H1 (cell line): ENCODE measurements around the gene TMEM237. TPM values are rescaled to one million over a fixed set of nuclear protein-coding genes. Genes with fewer than 3 reads are reported as not detected.

Experiments used
- CTCF ChIA-PET: fragments of 300-600 bp; sonication (Branson Sonifier 250); formaldehyde crosslinking; loops from one replicate; lab custom pipeline; 2021; ENCODE audit not compliant: partially characterized antibody; lab: Charles Lee
- POLR2A ChIA-PET: fragments of 300-600 bp; sonication (Branson Sonifier 250); formaldehyde crosslinking; loops from one replicate; lab custom pipeline; 2021; ENCODE audit warnings: inconsistent platforms; ENCODE audit not compliant: partially characterized antibody; lab: Charles Lee
- DNase-seq, 2 experiments: peaks; one replicate each; pipeline versions ENCODE4 v3.0.0 to v3.0.0-alpha.2; 2010 to 2022; ENCODE audit warnings: low spot score in 2 of 2, low read depth in 1 of 2, mixed read lengths in 1 of 2
- FAIRE-seq: peaks from 2 replicates; lab custom pipeline; 2011; peaks lifted over from hg19 to GRCh38; lab: Jason Lieb, UNC
- H2AFZ ChIP-seq: 2 replicates; pipeline ENCODE4 v1.8.1; 2012; ENCODE audit warnings: low read length, inconsistent platforms
- H2AK5ac ChIP-seq: 2 replicates; pipeline ENCODE4 v1.6.1; 2013; ENCODE audit warnings: low read depth, low read length
- H2BK120ac ChIP-seq: replicated peaks from 2 replicates; pipeline ENCODE3; 2013; ENCODE audit warnings: low read depth, low read length, inconsistent platforms
- H2BK12ac ChIP-seq: 2 replicates; pipeline ENCODE4 v1.6.1; 2013; ENCODE audit warnings: low read depth, low read length
- H2BK15ac ChIP-seq: 2 replicates; pipeline ENCODE4 v1.6.1; 2013; ENCODE audit warnings: low read length
- H2BK20ac ChIP-seq: 2 replicates; pipeline ENCODE4 v1.6.1; 2013; ENCODE audit warnings: low read length
- H2BK5ac ChIP-seq: 2 replicates; pipeline ENCODE4 v1.6.1; 2013; ENCODE audit warnings: low read depth, low read length
- H3K14ac ChIP-seq: 2 replicates; pipeline ENCODE4 v1.6.1; 2013; ENCODE audit warnings: inconsistent platforms; ENCODE audit not compliant: insufficient read length
- H3K18ac ChIP-seq: 2 replicates; pipeline ENCODE4 v1.6.1; 2013; ENCODE audit warnings: low read length; ENCODE audit errors: extremely low read depth
- H3K23ac ChIP-seq: 2 replicates; pipeline ENCODE4 v1.6.1; 2013; ENCODE audit warnings: inconsistent platforms; ENCODE audit not compliant: insufficient read length
- H3K23me2 ChIP-seq: 2 replicates; pipeline ENCODE4 v1.6.1; 2013; ENCODE audit warnings: low read depth, low read length
- H3K27ac ChIP-seq: 2 replicates; pipeline ENCODE4 v1.6.1; 2011; ENCODE audit warnings: low read depth, low read length, inconsistent platforms
- H3K27me3 ChIP-seq, 4 experiments: replicated peaks in 1 of 4; 1 replicate in 1 of 4; 2 replicates in 3 of 4; pipeline versions ENCODE4 v1.6.1 to v1.8.1; 2011 to 2013; ENCODE audit warnings: low read length in 3 of 4, mild to moderate bottlenecking in 3 of 4, inconsistent platforms in 2 of 4, mixed read lengths in 2 of 4, moderate library complexity in 1 of 4; ENCODE audit not compliant: control insufficient read depth in 3 of 4, insufficient read depth in 3 of 4; ENCODE audit errors: extremely low read depth in 1 of 4
- H3K36me3 ChIP-seq, 4 experiments: 2 replicates each; pipeline versions ENCODE4 v1.6.1 to v1.8.1; 2011 to 2013; ENCODE audit warnings: mild to moderate bottlenecking in 4 of 4, low read length in 3 of 4, moderate library complexity in 2 of 4, control low read depth in 1 of 4, inconsistent platforms in 1 of 4; ENCODE audit not compliant: insufficient read depth in 4 of 4, control insufficient read depth in 2 of 4
- H3K4ac ChIP-seq: replicated peaks from 2 replicates; pipeline ENCODE3; 2013; ENCODE audit warnings: low read length, low read depth, mixed read lengths, inconsistent platforms; ENCODE audit not compliant: insufficient read length
- H3K4me1 ChIP-seq, 4 experiments: replicated peaks in 1 of 4; 1 replicate in 1 of 4; 2 replicates in 3 of 4; pipeline versions ENCODE4 v1.6.1 to v1.8.1; 2011 to 2013; ENCODE audit warnings: low read length in 3 of 4, inconsistent platforms in 2 of 4, mixed read lengths in 1 of 4; ENCODE audit not compliant: insufficient read depth in 4 of 4, control insufficient read depth in 3 of 4
- H3K4me2 ChIP-seq, 2 experiments: 2 replicates each; pipeline versions ENCODE4 v1.6.1 to v1.8.1; 2011 to 2013; ENCODE audit warnings: low read depth in 2 of 2, low read length in 2 of 2, control low read depth in 1 of 2, inconsistent platforms in 1 of 2, mild to moderate bottlenecking in 1 of 2; ENCODE audit not compliant: insufficient read depth in 1 of 2
- H3K4me3 ChIP-seq, 4 experiments: fragments of 200-600, 300-600 bp in 1 of 4; sonication (generic), shearing (Covaris generic), sonication (Bioruptor Twin) in 1 of 4; 2 replicates each; pipeline versions ENCODE4 v1.5.1 to v1.8.1; 2011 to 2016; ENCODE audit warnings: low read length in 4 of 4, low read depth in 3 of 4, control low read depth in 2 of 4, inconsistent platforms in 2 of 4, mild to moderate bottlenecking in 2 of 4, mixed read lengths in 1 of 4, moderate library complexity in 1 of 4; ENCODE audit not compliant: insufficient read depth in 2 of 4; ENCODE audit errors: extremely low read depth in 1 of 4
- H3K56ac ChIP-seq: replicated peaks from 2 replicates; pipeline ENCODE3; 2013; ENCODE audit warnings: low read depth, mild to moderate bottlenecking, mixed read lengths, low read length, inconsistent platforms; ENCODE audit not compliant: insufficient read length
- H3K79me1 ChIP-seq: 2 replicates; pipeline ENCODE4 v1.6.1; 2013; ENCODE audit warnings: low read depth, low read length, control low read depth
- H3K79me2 ChIP-seq, 2 experiments: 2 replicates each; pipeline versions ENCODE4 v1.6.1 to v1.8.1; 2012 to 2013; ENCODE audit warnings: low read length in 2 of 2, mild to moderate bottlenecking in 2 of 2, inconsistent platforms in 1 of 2; ENCODE audit not compliant: insufficient read depth in 2 of 2, control insufficient read depth in 1 of 2
- H3K9ac ChIP-seq, 4 experiments: replicated peaks in 1 of 4; 1 replicate in 1 of 4; 2 replicates in 3 of 4; pipeline versions ENCODE4 v1.6.1 to v1.8.1; 2011 to 2013; ENCODE audit warnings: low read depth in 3 of 4, low read length in 3 of 4, control low read depth in 2 of 4, mild to moderate bottlenecking in 2 of 4, moderate library complexity in 2 of 4, inconsistent platforms in 1 of 4; ENCODE audit errors: extremely low read depth in 1 of 4
- H3K9me3 ChIP-seq, 2 experiments: 2 replicates each; pipeline versions ENCODE4 v1.6.1 to v1.8.1; 2012 to 2013; ENCODE audit warnings: mild to moderate bottlenecking in 2 of 2, moderate library complexity in 2 of 2, control low read depth in 1 of 2, inconsistent platforms in 1 of 2, low read depth in 1 of 2, low read length in 1 of 2, mixed read lengths in 1 of 2; ENCODE audit not compliant: insufficient read depth in 2 of 2
- H4K20me1 ChIP-seq, 2 experiments: replicated peaks in 1 of 2; 2 replicates each; pipeline versions ENCODE3 to v1.8.1; 2011 to 2013; ENCODE audit warnings: inconsistent platforms in 2 of 2, low read length in 2 of 2, mild to moderate bottlenecking in 1 of 2; ENCODE audit not compliant: insufficient read depth in 2 of 2, control insufficient read depth in 1 of 2
- H4K5ac ChIP-seq: 2 replicates; pipeline ENCODE4 v1.6.1; 2013; ENCODE audit warnings: low read length, low read depth, mixed read lengths, inconsistent platforms; ENCODE audit not compliant: insufficient read length
- H4K8ac ChIP-seq: 2 replicates; pipeline ENCODE4 v1.8.0; 2013; ENCODE audit warnings: mild to moderate bottlenecking, moderate library complexity, low read length, inconsistent platforms; ENCODE audit not compliant: insufficient read depth; ENCODE audit errors: extremely low read depth
- H4K91ac ChIP-seq: replicated peaks from 2 replicates; pipeline ENCODE3; 2013; ENCODE audit warnings: low read length, mixed read lengths, inconsistent platforms; ENCODE audit not compliant: insufficient read length
- E2F6 ChIP-seq: IDR thresholded peaks from 2 replicates; pipeline ENCODE4 v1.6.1; 2012; ENCODE audit warnings: inconsistent platforms
- HDAC6 ChIP-seq: IDR thresholded peaks from one replicate; pipeline ENCODE4 v1.7.1; 2012; ENCODE audit warnings: low read depth, mild to moderate bottlenecking, inconsistent platforms, low read length, moderate library complexity
- PHF8 ChIP-seq: fragments of 200-600 bp; sonication (generic); conservative IDR thresholded peaks from 2 replicates; pipeline ENCODE4 v1.7.1; 2012; ENCODE audit warnings: low read depth, mild to moderate bottlenecking, inconsistent platforms, low read length, moderate library complexity
- SAP30 ChIP-seq: fragments of 300-600 bp; sonication (generic); IDR thresholded peaks from 2 replicates; pipeline ENCODE4 v1.7.1; 2012; ENCODE audit warnings: low read length, moderate library complexity, mild to moderate bottlenecking, inconsistent platforms; ENCODE audit not compliant: insufficient read depth, insufficient replicate concordance
- SIN3A ChIP-seq, 2 experiments: IDR thresholded peaks in 1 of 2; conservative IDR thresholded peaks in 1 of 2; 2 replicates each; pipeline ENCODE4 v1.6.1; 2011 to 2012; ENCODE audit warnings: low read length in 2 of 2, improper control_type of control experiment in 1 of 2, low read depth in 1 of 2, mild to moderate bottlenecking in 1 of 2
- TBP ChIP-seq: IDR thresholded peaks from 2 replicates; pipeline ENCODE4 v1.6.1; 2011; ENCODE audit warnings: low read depth, low read length, improper control_type of control experiment
- WGBS, 2 experiments: shearing (Covaris generic) in 1 of 2; methylation state at CpG; one replicate each; pipeline versions ENCODE4 v1.1.6 to v1.1.7; 2013 to 2015; ENCODE audit warnings: low lambda C conversion rate in 2 of 2, mixed read lengths in 2 of 2, inconsistent platforms in 1 of 2, low coverage in 1 of 2, missing lambda C conversion rate in 1 of 2; ENCODE audit not compliant: insufficient replicate concordance in 2 of 2, insufficient coverage in 1 of 2, insufficient read length in 1 of 2; ENCODE audit errors: extremely low coverage in 1 of 2, missing lambda C conversion rate in 1 of 2; 5-methylcytosine and 5-hydroxymethylcytosine counted together
- polyA plus RNA-seq, 7 experiments: library from polyadenylated mRNA; depleted of rRNA in 3 of 7; stranded (reverse) in 5 of 7; unstranded in 2 of 7; fragments of >200 nt in 5 of 7; fragments of 200-250 nt in 2 of 7; gene quantifications; 1 replicate in 5 of 7; 2 replicates in 1 of 7; 4 replicates in 1 of 7; pipeline versions ENCODE4 v1.2.1 to v1.2.3, GENCODE V29; 2011 to 2013; ENCODE audit warnings: missing spikeins in 2 of 7, mixed read lengths in 2 of 7
- total RNA-seq: library from RNA; stranded (reverse); fragmentation: NEBNext Ultra II Directional; extraction: Animal tissue kit (Norgen Biotek cat#: 25700); gene quantifications from 2 replicates; pipeline ENCODE4 v1.2.1, GENCODE V29; 2021

The TMEM237 gene
- total and polyA plus RNA-seq, 2 of the 8 experiments (the other 6 are each of a cell fraction or from before 2014, with no cell fraction given) = 26.1 to 41.0 TPM

- Histone ChIP-seq H3K4me3 (peak overlapping the region; percentile 93 to 98 (median 96)), H2BK15ac (no peak overlapping the region), H3K36me3 (peaks cover 2 to 15% (median 10%) of the 10 kb centered on the region in 4 experiments; a peak in 6 of 8 replicates), H3K14ac (no peak overlapping the region), H4K8ac (peak overlapping the region; percentile 97; the same call in 1 of the 2 replicates), H4K5ac (peak overlapping the region; percentile 91), H3K18ac (no peak overlapping the region), H4K20me1 (no peaks in the 10 kb centered on the region), H3K4me2 (peak overlapping the region; percentile 64 to 81), H3K27me3 (no peaks in the 10 kb centered on the region), H3K23me2 (no peaks in the 10 kb centered on the region; the same call in 1 of the 2 replicates), H2BK12ac (no peak overlapping the region), H3K27ac (peak overlapping the region; percentile 82), H2BK5ac (peak overlapping the region; percentile 84), H2AFZ (peak overlapping the region; percentile 99), H3K4me1 (peaks cover 0 to 5% (median 0%) of the 10 kb centered on the region in 4 experiments; a peak in 1 of 7 replicates), H3K79me1 (no peaks in the 10 kb centered on the region), H4K91ac (no peak overlapping the region), H2AK5ac (no peak overlapping the region), H3K79me2 (peaks cover 0 to 28% of the 10 kb centered on the region in 2 experiments; a peak in 2 of 4 replicates), H3K9me3 (no peaks in the 10 kb centered on the region), H2BK20ac (no peak overlapping the region), H3K9ac (peak overlapping the region; percentile 50 to 98 (median 90)), H3K56ac (no peak overlapping the region), H3K23ac (no peak overlapping the region), H3K4ac (no peak overlapping the region), H2BK120ac (no peak overlapping the region)
- no peak for DNase-seq
- CTCF ChIA-PET = interaction anchor here (1.9 kb wide), 1 partner anchor 11 kb away, joined by 6 read pairs; no protein-coding TSS in a partner anchor
- FAIRE-seq = peak; percentile 72
- TF ChIP-seq HDAC6 (no peak), SIN3A (conservative IDR thresholded peaks at IDR 0.05 in 1 of 2, IDR thresholded peaks at IDR 0.05 in 1 of 2; ENCODE audit: low read depth in 1 of 2, low read length in 2 of 2) (0 out of 4 replicates have a peak, but pooled peaks of 1 of the 2 experiments have one; percentile 24), E2F6 (no peak), PHF8 (peak; percentile 83; the same call in 1 of the 2 replicates), SAP30 (peak; percentile 70), TBP (no peak)
- POLR2A ChIA-PET = interaction anchor here (0.9 to 3.1 kb wide), 7 partner anchors 8 to 191 kb away, joined by 3 to 17 read pairs (median 4); partner anchors contain the start of genes STRADB and TRAK2
- WGBS, 2 experiments = 2% methylated on average over 16 of the region's 16 CpGs; no CpG with 5 or more reads in 1 of the 2 experiments
Observed at GRCh38 chr2:201642086-201642578, 1.2 kb downstream of the TMEM237 start.
